HG02798 (cell line): Measurements from ENCODE around the gene TEPSIN.

Source experiments
- ATAC-seq: cut with Tn5 transposase; IDR thresholded peaks from one replicate; pipeline ENCODE4 v1.9.1; 2021; ENCODE audit warnings: mild to moderate bottlenecking; ENCODE audit not compliant: unreplicated experiment, poor library complexity

TEPSIN gene

DNA sequence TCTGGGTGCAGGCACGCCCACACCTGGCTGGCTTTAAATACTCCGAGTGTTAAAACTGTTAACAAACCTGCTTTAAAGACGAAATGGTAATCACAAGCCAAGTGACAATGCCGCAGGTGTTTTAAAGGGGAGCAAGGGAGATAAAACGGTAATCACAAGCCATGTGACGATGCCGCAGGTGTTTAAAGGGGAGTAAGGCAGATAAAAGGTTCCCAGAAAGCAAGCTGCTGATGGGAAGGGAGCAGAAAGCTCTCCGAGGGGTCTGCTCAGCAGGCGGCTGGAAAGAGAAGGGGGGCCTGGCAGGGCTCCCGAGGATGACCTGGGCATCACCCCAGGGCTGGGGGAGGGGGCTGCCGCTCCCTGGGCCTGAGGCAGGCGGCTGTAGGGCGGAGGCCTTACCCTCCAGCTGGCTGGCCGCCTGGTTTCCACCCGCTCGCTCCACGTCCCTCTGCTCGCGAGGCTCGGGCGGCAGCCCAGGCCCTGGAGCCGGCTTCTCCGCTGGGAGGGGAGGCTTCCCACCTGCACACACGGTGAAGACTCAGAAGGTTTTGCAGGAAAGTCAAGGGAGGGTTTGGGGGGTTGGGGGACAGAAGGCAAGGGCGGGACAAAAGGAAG, 12.3 kb upstream of the TEPSIN start:
- ATAC-seq, result no peak

DNA sequence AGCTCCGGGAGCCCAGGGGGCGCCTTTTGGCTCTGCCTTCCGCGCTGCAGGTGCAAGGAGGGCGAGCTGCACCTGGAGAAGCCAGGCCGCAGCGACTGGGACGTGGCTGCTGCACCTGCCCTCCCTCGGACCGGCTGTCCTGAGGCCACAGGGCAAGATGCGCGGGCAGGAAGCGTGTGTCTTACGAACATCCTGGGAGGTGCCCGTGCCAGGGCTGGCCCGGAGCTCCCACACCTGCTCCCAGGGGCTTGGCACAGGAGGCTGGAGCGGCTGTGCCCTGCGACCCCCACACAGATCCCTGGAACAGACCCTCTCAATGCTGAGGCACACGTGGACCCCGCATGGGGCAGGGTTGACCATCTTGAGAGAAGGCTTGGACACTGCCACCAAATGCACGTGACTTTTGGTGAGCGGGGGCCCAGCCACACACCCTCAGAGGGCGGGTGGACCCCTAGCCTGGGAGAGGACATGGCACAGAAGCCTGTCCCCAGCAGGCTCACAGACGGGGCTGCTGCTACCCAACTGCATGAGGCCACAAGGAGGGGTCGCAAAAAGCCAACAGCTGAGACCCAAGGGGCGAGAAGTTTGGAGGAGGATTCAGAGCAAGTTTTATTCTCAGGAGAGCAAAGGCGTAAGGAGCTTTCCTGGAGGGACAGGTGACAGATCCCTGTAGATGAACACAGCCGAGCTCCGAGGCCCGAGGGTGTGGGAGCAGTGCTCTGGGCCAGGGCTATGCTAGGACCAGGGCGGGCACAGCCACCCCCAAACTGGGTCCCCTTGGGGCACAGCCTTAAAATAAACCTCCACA, 11.6 kb upstream of the TEPSIN start:
- ATAC-seq, result no peak

- ATAC-seq, result no peak
These were observed 10.6 kb upstream of the TEPSIN start for GRCh38 chr17:81249223-81250040.

GRCh38 chr17:81248649-81249048, 9.8 kb upstream of the TEPSIN start:
- no peak for ATAC-seq

GRCh38 chr17:81247339-81247990, 8.6 kb upstream of the TEPSIN start:
- ATAC-seq, result no peak

- ATAC-seq, result no peak
These were observed 8.0 kb upstream of the TEPSIN start for GRCh38 chr17:81246679-81247338.

DNA sequence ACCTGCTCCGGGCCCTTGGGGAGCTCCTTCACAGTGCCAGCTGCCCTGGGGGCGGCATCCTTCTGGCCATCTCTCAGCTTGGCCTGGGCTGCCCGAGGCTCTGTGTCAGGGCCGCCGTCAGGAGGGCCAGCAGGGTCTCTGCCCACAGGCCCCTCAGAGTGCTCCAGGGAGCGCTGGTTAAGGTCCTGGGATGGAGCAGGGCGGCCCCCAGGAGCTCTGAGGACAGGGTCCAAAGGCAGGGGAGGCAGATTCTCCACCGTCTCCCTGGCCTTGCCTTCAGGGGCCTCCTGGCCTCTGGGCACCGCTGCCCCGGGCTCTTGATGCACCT, 7.5 kb upstream of the TEPSIN start:
- no peak for ATAC-seq

DNA sequence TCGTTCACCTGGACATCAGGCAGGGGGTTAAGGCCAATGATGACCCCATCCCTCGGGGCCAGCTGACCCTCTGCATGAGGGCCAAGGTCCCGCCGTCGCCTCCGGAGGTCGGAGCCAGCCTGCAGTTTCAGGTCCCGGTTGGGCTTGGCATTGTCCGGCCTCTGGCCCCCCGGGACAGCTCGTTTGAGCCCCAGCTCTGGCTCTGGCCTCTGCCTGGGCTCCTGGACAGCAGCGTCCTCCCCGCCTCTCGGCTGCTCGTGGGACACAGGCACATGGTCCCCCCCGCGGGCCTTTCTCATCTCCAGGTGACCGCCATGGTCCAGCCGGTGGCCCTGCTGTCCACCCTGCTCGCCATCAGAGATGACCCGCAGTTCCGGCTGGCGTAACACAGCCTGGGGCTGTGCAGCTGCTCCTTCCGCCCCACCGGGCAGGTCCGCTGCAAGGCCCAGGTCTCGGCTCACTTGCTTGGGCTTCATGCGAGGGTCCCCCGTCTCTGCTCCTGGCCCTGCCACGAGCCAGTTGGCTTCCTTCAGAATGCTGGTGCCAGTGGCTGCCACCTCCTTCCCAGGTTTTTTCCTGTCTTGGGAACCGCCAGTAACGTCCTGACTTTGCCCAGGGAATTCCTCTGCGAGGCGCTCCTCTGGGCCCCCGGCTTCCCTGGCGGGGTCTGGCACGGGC, 6.9 kb upstream of the TEPSIN start:
- ATAC-seq, result no peak

DNA sequence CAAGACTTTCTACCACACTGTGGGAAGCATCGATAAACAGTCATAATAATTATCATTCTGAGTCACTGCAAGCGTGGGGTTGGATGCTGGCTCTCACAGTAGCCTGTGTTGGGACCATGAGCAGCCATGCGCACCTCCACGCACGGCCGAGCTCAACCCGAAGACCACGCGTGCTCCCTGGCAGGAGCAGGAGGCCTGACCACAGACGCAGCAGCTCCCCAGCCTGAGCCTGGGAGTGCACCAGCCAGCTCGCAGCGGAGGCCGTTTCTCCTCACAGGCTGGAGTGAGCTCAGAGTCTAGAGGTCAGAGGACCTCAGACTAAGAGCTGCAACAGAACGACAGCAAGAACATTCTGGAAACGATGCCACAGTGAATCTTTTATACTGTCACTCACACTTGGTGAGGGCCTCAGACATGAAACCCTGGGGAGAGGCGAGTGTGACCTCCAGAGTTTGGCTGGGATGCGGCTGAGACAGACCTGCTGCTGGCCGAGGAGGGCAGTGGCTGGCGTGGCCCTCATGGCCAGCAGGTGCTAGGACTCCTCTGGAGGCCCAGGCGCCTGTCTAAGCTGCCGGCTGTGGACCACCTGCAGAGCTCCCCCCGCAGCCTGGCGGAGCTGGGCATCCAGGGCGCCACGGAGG, 6.3 kb upstream of the TEPSIN start:
- no peak for ATAC-seq

GRCh38 chr17:81244358-81245023, 5.6 kb upstream of the TEPSIN start:
- ATAC-seq, result no peak

DNA sequence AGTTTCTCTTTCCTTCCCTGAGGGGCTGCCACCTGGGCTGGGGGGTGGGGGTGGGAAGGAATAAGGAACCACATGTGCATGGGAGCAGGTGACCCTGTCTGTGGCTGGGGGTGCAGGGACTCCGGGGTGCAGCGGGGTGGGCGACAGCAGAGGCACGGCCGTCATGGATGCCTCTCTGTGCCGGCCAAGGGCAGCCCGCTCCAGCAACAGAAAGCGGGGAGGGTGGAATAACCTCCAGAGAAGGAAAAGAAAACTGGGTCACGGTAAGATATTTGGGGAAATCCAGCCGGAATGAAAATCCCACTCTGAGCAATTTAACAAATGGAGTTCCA, 4.4 kb upstream of the TEPSIN start:
- ATAC-seq, result no peak

- no peak for ATAC-seq
These were observed 3.8 kb upstream of the TEPSIN start for GRCh38 chr17:81242421-81243332.

GRCh38 chr17:81241648-81242420, 3.0 kb upstream of the TEPSIN start:
- ATAC-seq, result no peak

- ATAC-seq, result no peak
These were observed 2.3 kb upstream of the TEPSIN start for GRCh38 chr17:81241203-81241602.

DNA sequence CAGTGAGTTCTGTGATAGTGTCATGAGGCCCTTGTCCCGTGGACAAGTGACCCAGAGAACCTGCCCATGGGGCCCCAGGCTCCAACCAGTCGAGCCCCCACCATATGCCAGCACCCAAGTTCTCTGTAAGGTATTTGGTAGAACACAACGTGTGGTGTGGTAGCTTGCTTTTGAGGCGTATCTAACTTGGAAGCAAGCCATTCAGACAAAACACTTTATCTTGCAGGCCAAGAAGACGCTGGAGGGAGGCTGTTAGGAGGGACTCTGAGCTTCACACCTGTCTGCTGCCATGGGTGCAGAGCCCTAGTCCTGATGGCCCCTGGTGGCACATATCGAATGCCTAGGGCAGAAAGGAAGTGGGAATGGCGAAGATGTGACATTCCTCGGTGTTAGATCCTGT, 1.9 kb upstream of the TEPSIN start:
- ATAC-seq, result no peak

- ATAC-seq, result no peak
These were observed 1.1 kb upstream of the TEPSIN start for GRCh38 chr17:81239714-81240555.
